ENCODE results near the gene PALB2.

The PALB2 gene

GRCh38 chr16:23668225-23668624 lies 27.1 kb upstream of the PALB2 start:
- no peak overlapping the region for H3K27ac ChIP-seq
- TF ChIP-seq CTCF (IDR thresholded peaks at IDR 0.05): no peak
- no peak for TF ChIP-seq ZFX (IDR thresholded peaks at IDR 0.05; ENCODE audit: borderline replicate concordance)

- TF ChIP-seq CTCF (IDR thresholded peaks at IDR 0.05): no peak
- TF ChIP-seq ZFX (IDR thresholded peaks at IDR 0.05; ENCODE audit: borderline replicate concordance): no peak
- H3K27ac ChIP-seq: no peak overlapping the region
Observed at GRCh38 chr16:23667355-23667659, 26.2 kb upstream of the PALB2 start.

GRCh38 chr16:23666571-23667354 lies 25.7 kb upstream of the PALB2 start:
- no peak overlapping the region for H3K27ac ChIP-seq
- TF ChIP-seq CTCF (IDR thresholded peaks at IDR 0.05) (no peak), ZFX (IDR thresholded peaks at IDR 0.05; ENCODE audit: borderline replicate concordance) (no peak)

GRCh38 chr16:23663918-23664317 lies 22.8 kb upstream of the PALB2 start:
- H3K27ac ChIP-seq: no peak overlapping the region
- TF ChIP-seq CTCF (IDR thresholded peaks at IDR 0.05) (no peak), ZFX (IDR thresholded peaks at IDR 0.05; ENCODE audit: borderline replicate concordance) (no peak)

- H3K27ac ChIP-seq: no peak overlapping the region
- TF ChIP-seq CTCF (IDR thresholded peaks at IDR 0.05): no peak
- TF ChIP-seq ZFX (IDR thresholded peaks at IDR 0.05; ENCODE audit: borderline replicate concordance): no peak
Observed at GRCh38 chr16:23651943-23652468, 10.9 kb upstream of the PALB2 start.

- TF ChIP-seq ZFX (IDR thresholded peaks at IDR 0.05; ENCODE audit: borderline replicate concordance) (no peak), CTCF (IDR thresholded peaks at IDR 0.05) (no peak)
- no peak overlapping the region for H3K27ac ChIP-seq
Observed at GRCh38 chr16:23650674-23651416, 9.7 kb upstream of the PALB2 start.

- peak overlapping the region; percentile 73; the same call in 1 of the 2 replicates for H3K27ac ChIP-seq
- no peak for TF ChIP-seq CTCF (IDR thresholded peaks at IDR 0.05)
- no peak for TF ChIP-seq ZFX (IDR thresholded peaks at IDR 0.05; ENCODE audit: borderline replicate concordance)
Observed at GRCh38 chr16:23642246-23642774, 1.2 kb upstream of the PALB2 start.
